ENCODE results near the gene GPRC5D.

Gene GPRC5D

DNA sequence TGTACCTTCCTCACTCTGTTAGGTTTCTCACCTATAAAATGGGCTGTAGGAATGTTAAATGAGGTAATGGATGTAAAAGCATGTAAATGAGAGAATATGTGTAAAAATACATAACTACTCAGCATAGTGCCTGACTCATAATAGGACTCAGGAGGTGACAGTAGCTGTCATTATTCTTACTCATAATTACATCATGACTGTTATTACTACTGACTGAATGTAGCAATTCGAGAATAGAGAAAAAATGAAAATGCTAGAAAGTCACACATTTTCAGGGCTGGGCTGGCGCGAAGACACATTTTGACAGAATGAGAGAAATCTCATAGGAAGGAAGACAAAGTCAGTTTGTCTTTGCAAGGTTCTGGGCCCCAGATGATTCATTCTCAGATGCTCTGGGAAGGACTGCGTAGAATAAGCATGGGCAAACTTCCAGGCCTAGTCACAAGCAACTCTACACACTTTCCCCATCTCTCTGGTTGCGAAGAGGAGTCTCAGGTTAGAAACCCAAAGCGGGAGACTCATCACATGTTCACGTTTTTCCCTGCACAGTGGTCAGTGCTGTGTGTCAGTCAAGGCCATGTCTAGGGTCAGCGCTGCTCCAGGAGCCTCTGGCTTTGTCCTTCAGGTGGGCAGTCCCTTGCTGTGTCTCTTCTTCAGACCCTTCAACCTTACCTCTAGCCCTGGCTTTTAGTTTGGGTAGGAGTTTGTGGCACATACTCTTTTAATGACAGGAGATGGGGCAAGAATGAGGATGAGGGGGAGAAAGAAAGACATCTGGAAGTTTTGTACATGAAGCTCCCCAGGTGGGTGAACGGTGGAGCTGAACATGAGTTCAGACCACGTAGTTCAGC is 52.2 kb downstream of the GPRC5D start:
- TF ChIP-seq, protein P1, sequence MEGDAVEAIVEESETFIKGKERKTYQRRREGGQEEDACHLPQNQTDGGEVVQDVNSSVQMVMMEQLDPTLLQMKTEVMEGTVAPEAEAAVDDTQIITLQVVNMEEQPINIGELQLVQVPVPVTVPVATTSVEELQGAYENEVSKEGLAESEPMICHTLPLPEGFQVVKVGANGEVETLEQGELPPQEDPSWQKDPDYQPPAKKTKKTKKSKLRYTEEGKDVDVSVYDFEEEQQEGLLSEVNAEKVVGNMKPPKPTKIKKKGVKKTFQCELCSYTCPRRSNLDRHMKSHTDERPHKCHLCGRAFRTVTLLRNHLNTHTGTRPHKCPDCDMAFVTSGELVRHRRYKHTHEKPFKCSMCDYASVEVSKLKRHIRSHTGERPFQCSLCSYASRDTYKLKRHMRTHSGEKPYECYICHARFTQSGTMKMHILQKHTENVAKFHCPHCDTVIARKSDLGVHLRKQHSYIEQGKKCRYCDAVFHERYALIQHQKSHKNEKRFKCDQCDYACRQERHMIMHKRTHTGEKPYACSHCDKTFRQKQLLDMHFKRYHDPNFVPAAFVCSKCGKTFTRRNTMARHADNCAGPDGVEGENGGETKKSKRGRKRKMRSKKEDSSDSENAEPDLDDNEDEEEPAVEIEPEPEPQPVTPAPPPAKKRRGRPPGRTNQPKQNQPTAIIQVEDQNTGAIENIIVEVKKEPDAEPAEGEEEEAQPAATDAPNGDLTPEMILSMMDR (IDR thresholded peaks at IDR 0.05; ENCODE audit: low read depth, low read length) = no peak
- Histone ChIP-seq H3K36me3 (no peaks in the 10 kb centered on the region), H3K4me3 (ENCODE audit: low read depth, low read length) (no peak overlapping the region), H3K9me3 (no peaks in the 10 kb centered on the region), H3K27me3 (peaks cover 46% of the 10 kb centered on the region), H3K4me1 (no peaks in the 10 kb centered on the region)
- no peak for DNase-seq

- Histone ChIP-seq H3K27me3 (peaks cover 45% of the 10 kb centered on the region), H3K4me3 (ENCODE audit: low read depth, low read length) (no peak overlapping the region), H3K4me1 (no peaks in the 10 kb centered on the region), H3K36me3 (no peaks in the 10 kb centered on the region), H3K9me3 (no peaks in the 10 kb centered on the region)
- TF ChIP-seq, protein P1 (IDR thresholded peaks at IDR 0.05; ENCODE audit: low read depth, low read length) = no peak
- no peak for DNase-seq
Measured at GRCh38 chr12:12898911-12899511, 53.0 kb downstream of the GPRC5D start.

DNA sequence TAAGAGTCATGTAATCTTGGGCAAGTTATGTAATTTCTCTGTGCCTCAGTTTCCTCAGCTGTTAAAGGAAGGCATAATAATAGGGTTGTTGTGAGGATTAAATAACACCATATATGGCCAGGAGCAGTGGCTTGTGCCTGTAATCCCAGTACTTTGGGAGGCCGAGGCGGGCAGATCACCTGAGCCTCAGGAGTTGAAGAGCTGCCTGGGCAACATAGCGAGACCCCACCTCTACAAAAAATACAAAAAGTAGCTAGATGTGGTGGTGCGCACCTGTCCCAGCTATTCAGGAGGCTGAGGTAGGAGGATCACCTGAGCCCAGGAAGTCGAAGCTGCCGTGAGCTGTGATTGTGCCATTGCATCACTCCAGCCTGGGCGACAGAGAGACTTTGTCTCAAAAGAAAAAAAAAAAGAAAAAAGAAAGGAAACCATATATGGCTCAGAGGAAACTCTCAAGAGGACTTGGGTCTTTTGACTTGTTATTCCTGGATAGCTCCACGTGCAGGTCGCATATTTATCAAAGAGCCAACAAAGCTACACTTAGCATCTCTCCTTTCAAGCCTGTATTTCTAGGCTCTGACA is 53.7 kb downstream of the GPRC5D start:
- Histone ChIP-seq H3K9me3 (no peaks in the 10 kb centered on the region), H3K4me1 (no peaks in the 10 kb centered on the region), H3K4me3 (ENCODE audit: low read depth, low read length) (no peak overlapping the region), H3K27me3 (peaks cover 45% of the 10 kb centered on the region), H3K36me3 (no peaks in the 10 kb centered on the region)
- DNase-seq = no peak
- TF ChIP-seq, protein P1 (IDR thresholded peaks at IDR 0.05; ENCODE audit: low read depth, low read length) = no peak

DNA sequence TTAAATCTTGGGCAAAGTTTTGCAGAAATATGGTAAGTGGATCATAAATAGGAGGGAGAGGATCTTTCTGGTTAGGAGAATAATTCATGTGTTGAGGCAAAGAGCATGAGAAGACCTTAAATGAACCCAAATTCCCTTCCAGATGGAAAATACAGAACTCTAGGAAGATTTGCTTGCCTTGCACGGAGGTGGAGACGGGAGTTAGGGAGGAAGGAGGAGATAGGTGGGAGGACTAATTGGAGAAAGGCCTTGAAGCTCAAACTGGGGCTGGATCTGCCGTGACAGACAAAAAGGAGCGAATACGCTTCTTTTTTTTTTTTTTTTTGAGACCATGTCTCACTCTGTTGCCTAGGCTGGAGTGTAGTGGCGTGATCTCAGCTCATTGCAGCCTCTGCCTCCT is 54.7 kb downstream of the GPRC5D start:
- TF ChIP-seq, protein P1 (IDR thresholded peaks at IDR 0.05; ENCODE audit: low read depth, low read length) = no peak
- DNase-seq = no peak
- H3K27me3 ChIP-seq = peaks cover 53% of the 10 kb centered on the region
- no peaks in the 10 kb centered on the region for H3K9me3 ChIP-seq
- H3K36me3 ChIP-seq = no peaks in the 10 kb centered on the region
- H3K4me1 ChIP-seq = no peaks in the 10 kb centered on the region
- H3K4me3 ChIP-seq (ENCODE audit: low read depth, low read length) = no peak overlapping the region

DNA sequence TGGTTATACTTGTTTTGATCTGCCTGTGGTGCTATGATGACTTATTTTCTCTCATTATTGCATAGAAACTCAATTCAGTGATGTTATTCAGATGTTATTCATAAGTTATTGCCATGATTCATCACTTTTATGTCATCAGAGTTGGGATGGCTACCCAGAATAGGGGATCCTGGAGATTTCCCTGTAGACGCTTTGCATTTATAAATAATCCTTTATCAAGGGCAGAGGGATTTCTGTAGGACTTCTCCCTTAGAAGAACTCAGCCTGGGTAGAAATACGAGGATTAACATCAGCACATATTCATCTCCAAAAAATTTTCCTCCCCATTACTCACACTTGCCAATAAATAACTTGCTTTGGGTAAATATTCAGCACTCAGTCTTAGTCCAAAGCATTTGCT is 55.7 kb downstream of the GPRC5D start:
- no peaks in the 10 kb centered on the region for H3K36me3 ChIP-seq
- peaks cover 58% of the 10 kb centered on the region for H3K27me3 ChIP-seq
- DNase-seq = no peak
- H3K4me1 ChIP-seq = no peaks in the 10 kb centered on the region
- TF ChIP-seq, protein P1 (IDR thresholded peaks at IDR 0.05; ENCODE audit: low read depth, low read length) = no peak
- no peak overlapping the region for H3K4me3 ChIP-seq (ENCODE audit: low read depth, low read length)
- no peaks in the 10 kb centered on the region for H3K9me3 ChIP-seq

- Histone ChIP-seq H3K36me3 (no peaks in the 10 kb centered on the region), H3K9me3 (no peaks in the 10 kb centered on the region), H3K4me1 (no peaks in the 10 kb centered on the region; the same call in 1 of the 2 replicates), H3K27me3 (peaks cover 72% of the 10 kb centered on the region), H3K4me3 (ENCODE audit: low read depth, low read length) (no peak overlapping the region)
- TF ChIP-seq, protein P1 (IDR thresholded peaks at IDR 0.05; ENCODE audit: low read depth, low read length) = no peak
- no peak for DNase-seq
Measured at GRCh38 chr12:12893438-12893837, 58.5 kb downstream of the GPRC5D start.

Data from BE2C (cell line).